Gastrocnemius medialis (tissue), 4 donors: ENCODE results near the gene PTPRN2. TPM values are rescaled to one million over a fixed set of nuclear protein-coding genes. Genes with fewer than 3 reads are reported as not detected.

ENCODE experiments used
- ATAC-seq, 2 donors: fragments of 150-250 bp; one replicate each; pipeline ENCODE4 v1.9.1; 2016
- DNase-seq, 2 donors: peaks; one replicate each; pipeline ENCODE4 v3.0.0-alpha.2; 2019
- H3K27ac ChIP-seq, 4 donors: fragments of 200-600 bp; sonication (generic); 1 replicate in 1 of 4; 2 replicates in 3 of 4; pipeline ENCODE4 v1.5.1; 2016 to 2018; ENCODE audit warnings: mild to moderate bottlenecking in 2 of 4, moderate library complexity in 1 of 4
- H3K27me3 ChIP-seq, 3 donors: fragments of 200-600 bp; sonication (generic) in 2 of 3; 1 replicate in 1 of 3; 2 replicates in 2 of 3; pipeline versions ENCODE4 v1.5.1 to v1.6.0; 2016 to 2019; ENCODE audit warnings: mild to moderate bottlenecking in 1 of 3, moderate library complexity in 1 of 3
- H3K36me3 ChIP-seq, 2 donors: fragments of 200-600 bp; sonication (generic) in 1 of 2; one replicate each; pipeline ENCODE4 v1.5.1; 2017 to 2018
- H3K4me1 ChIP-seq, 2 donors: fragments of 200-600 bp; sonication (generic) in 1 of 2; one replicate each; pipeline ENCODE4 v1.5.1; 2016 to 2017; ENCODE audit warnings: mild to moderate bottlenecking in 2 of 2
- H3K4me3 ChIP-seq, 4 donors: fragments of 200-600 bp; sonication (generic) in 3 of 4; 1 replicate in 1 of 4; 2 replicates in 3 of 4; pipeline ENCODE4 v1.5.1; 2016 to 2019; ENCODE audit warnings: mild to moderate bottlenecking in 2 of 4
- H3K9me3 ChIP-seq, 3 donors: fragments of 200-600 bp; sonication (generic) in 2 of 3; 1 replicate in 1 of 3; 2 replicates in 2 of 3; pipeline ENCODE4 v1.5.1; 2016 to 2019
- CTCF ChIP-seq, 5 experiments: fragments of 450-650 bp in 3 of 5; fragments of 200-600 bp in 2 of 5; sonication (generic) in 2 of 5; IDR thresholded peaks in 4 of 5; conservative IDR thresholded peaks in 1 of 5; 1 replicate in 4 of 5; 2 replicates in 1 of 5; pipeline ENCODE4 v1.5.1; 2016 to 2019; ENCODE audit warnings: antibody characterized with exemption in 5 of 5, mild to moderate bottlenecking in 3 of 5, moderate library complexity in 3 of 5
- POLR2A ChIP-seq, 2 donors: fragments of 450-650 bp; IDR thresholded peaks; one replicate each; pipeline ENCODE4 v1.6.1; 2017; ENCODE audit warnings: antibody characterized with exemption in 2 of 2, mild to moderate bottlenecking in 2 of 2, moderate library complexity in 2 of 2
- in situ Hi-C, 4 donors: fragments of 200-750 bp; cut with MboI; loops; one replicate each; pipeline versions ENCODE4 v1.15.0 to v1.8.0; 2017; ENCODE audit warnings: low sequenced_read_pairs in 4 of 4
- intact Hi-C: fragments of 100-400 bp; cut with DNase I; formaldehyde crosslinking; loops from one replicate; pipeline ENCODE4 v1.15.1; 2023; ENCODE audit warnings: low total_unique reads
- total RNA-seq, 4 donors: library from RNA; depleted of rRNA; stranded (reverse); fragments of >200 nt; gene quantifications; one replicate each; pipeline versions ENCODE4 v1.1.0 to v1.2.3, GENCODE V29; 2016

The PTPRN2 gene
- total RNA-seq, 4 donors from 2014 or later: 0.66 to 0.85 (median 0.81) TPM

- DNase-seq (no peak), ATAC-seq (no peak)
- TF ChIP-seq CTCF (IDR thresholded peaks at IDR 0.05 in 4 of 5, conservative IDR thresholded peaks at IDR 0.05 in 1 of 5): no peak
- TF ChIP-seq POLR2A (IDR thresholded peaks at IDR 0.05): no peak
- in situ Hi-C loops (no loop called here), intact Hi-C loops (no loop called here)
- Histone ChIP-seq H3K4me1 (no peaks in the 10 kb centered on the region), H3K4me3 (no peak overlapping the region), H3K27me3 (peaks cover 0 to 6% (median 0%) of the 10 kb centered on the region in 3 donors), H3K9me3 (no peaks in the 10 kb centered on the region), H3K27ac (peak overlapping the region in 2 of 4 donors; percentile 19 to 25), H3K36me3 (no peaks in the 10 kb centered on the region)
Observed at GRCh38 chr7:157853789-157854065, 733.9 kb downstream of the PTPRN2 start.

GRCh38 chr7:157853076-157853788 is 734.4 kb downstream of the PTPRN2 start:
- H3K4me1 ChIP-seq: no peaks in the 10 kb centered on the region
- in situ Hi-C loops: no loop called here
- intact Hi-C loops: no loop called here
- no peaks in the 10 kb centered on the region for H3K36me3 ChIP-seq
- no peak overlapping the region for H3K4me3 ChIP-seq
- peaks cover 0 to 6% (median 0%) of the 10 kb centered on the region in 3 donors for H3K27me3 ChIP-seq
- DNase-seq (no peak), ATAC-seq (no peak)
- H3K9me3 ChIP-seq: no peaks in the 10 kb centered on the region
- H3K27ac ChIP-seq: no peak overlapping the region
- TF ChIP-seq POLR2A (IDR thresholded peaks at IDR 0.05) (no peak), CTCF (IDR thresholded peaks at IDR 0.05 in 4 of 5, conservative IDR thresholded peaks at IDR 0.05 in 1 of 5) (no peak)

- peaks cover 0 to 6% (median 0%) of the 10 kb centered on the region in 3 donors for H3K27me3 ChIP-seq
- TF ChIP-seq CTCF (IDR thresholded peaks at IDR 0.05 in 4 of 5, conservative IDR thresholded peaks at IDR 0.05 in 1 of 5) (no peak), POLR2A (IDR thresholded peaks at IDR 0.05) (peak in 1 of 2 donors; percentile 5)
- no peaks in the 10 kb centered on the region for H3K36me3 ChIP-seq
- no peaks in the 10 kb centered on the region for H3K9me3 ChIP-seq
- in situ Hi-C loops: no loop called here
- DNase-seq: peak; percentile 39 to 62
- no peak overlapping the region for H3K27ac ChIP-seq
- ATAC-seq: peak; percentile 44 to 45
- no peaks in the 10 kb centered on the region for H3K4me1 ChIP-seq
- intact Hi-C loops: no loop called here
- peak overlapping the region in 1 of 4 donors; percentile 13 for H3K4me3 ChIP-seq
Observed at GRCh38 chr7:157851501-157852067, 736.0 kb downstream of the PTPRN2 start.

GRCh38 chr7:157850481-157851444 is 736.9 kb downstream of the PTPRN2 start:
- in situ Hi-C loops: no loop called here
- H3K27me3 ChIP-seq: peaks cover 0 to 6% (median 0%) of the 10 kb centered on the region in 3 donors

More at GRCh38 chr7:157850481-157851444, 736.9 kb downstream of the PTPRN2 start:
- intact Hi-C loops: no loop called here
- DNase-seq (no peak), ATAC-seq (no peak)
- Histone ChIP-seq H3K9me3 (no peaks in the 10 kb centered on the region), H3K4me1 (no peaks in the 10 kb centered on the region), H3K27ac (no peak overlapping the region), H3K36me3 (no peaks in the 10 kb centered on the region), H3K4me3 (no peak overlapping the region)
- TF ChIP-seq POLR2A (IDR thresholded peaks at IDR 0.05) (no peak), CTCF (IDR thresholded peaks at IDR 0.05 in 4 of 5, conservative IDR thresholded peaks at IDR 0.05 in 1 of 5) (no peak)
